Measurements from ENCODE around the gene CNPY4. TPM values are rescaled to one million over a fixed set of nuclear protein-coding genes. Genes with fewer than 3 reads are reported as not detected.
A peak's percentile ranks its signal among the peaks of the same experiment; 100 is the strongest.

The CNPY4 gene
- total and polyA plus RNA-seq, 2 donors (not counting 1 experiment from before 2014, with no cell fraction given), result 8.0 to 13.9 TPM

- Histone ChIP-seq H3K4me3 (ENCODE audit: control extremely low read depth in 1 of 5, extremely low read depth in 1 of 5, insufficient read depth in 1 of 5, low read depth in 2 of 5, low read length in 4 of 5) (no peak overlapping the region), H3K27ac (ENCODE audit: low read length in 2 of 2) (peak overlapping the region in 1 of 2 donors; percentile 25), H2AFZ (ENCODE audit: insufficient read depth, low read depth, low read length, poor library complexity, severe bottlenecking) (no peak overlapping the region), H3K79me2 (ENCODE audit: control insufficient read depth, insufficient read depth, low read length) (peaks cover 56% of the 10 kb centered on the region), H3K27me3 (replicated peaks in 1 of 4; ENCODE audit: control extremely low read depth in 1 of 4, control insufficient read depth in 3 of 4, insufficient read depth in 4 of 4, low read length in 3 of 4) (no peaks in the 10 kb centered on the region), H4K20me1 (ENCODE audit: control insufficient read depth, insufficient read depth, low read length, poor library complexity, severe bottlenecking) (peaks cover 28% of the 10 kb centered on the region), H3K4me2 (replicated peaks; ENCODE audit: low read depth, low read length, poor library complexity, severe bottlenecking) (no peak overlapping the region), H3K36me3 (replicated peaks in 1 of 2; ENCODE audit: control extremely low read depth in 1 of 2, control insufficient read depth in 1 of 2, extremely low read depth in 1 of 2, insufficient read depth in 2 of 2, low read length in 1 of 2) (peaks cover 0 to 54% of the 10 kb centered on the region in 2 experiments), H3K9me3 (ENCODE audit: control extremely low read depth in 1 of 3, control insufficient read depth in 2 of 3, insufficient read depth in 1 of 3, low read length in 2 of 3) (no peaks in the 10 kb centered on the region), H3K9ac (ENCODE audit: low read length) (no peak overlapping the region), H3K4me1 (ENCODE audit: control insufficient read depth in 2 of 2, insufficient read depth in 2 of 2, low read length in 2 of 2) (peaks cover 40 to 54% of the 10 kb centered on the region in 2 donors)
- Mint-ChIP-seq H3K27me3 (no peaks in the 10 kb centered on the region), H3K9me3 (ENCODE audit: insufficient read depth) (no peaks in the 10 kb centered on the region), H3K4me3 (no peak overlapping the region), H3K27ac (peak overlapping the region; percentile 77), H3K4me1 (peaks cover 58% of the 10 kb centered on the region)
- ATAC-seq (ENCODE audit: low read depth) (no peak), DNase-seq (peak; percentile 14)
- intact Hi-C loops (cut with micrococcal nuclease), result loop anchor here (5.0 kb wide), 2 partner anchors 37 to 182 kb away; no protein-coding TSS in a partner anchor
- 90% methylated on average over 26 of the region's 30 CpGs for WGBS (ENCODE audit: insufficient coverage)
- POLR2A ChIA-PET, result interaction anchor here (0.6 to 1.2 kb wide), 3 partner anchors 13 to 33 kb away, joined by 3 to 5 read pairs (median 3); no protein-coding TSS in a partner anchor
- TF ChIP-seq CTCF (IDR thresholded peaks at IDR 0.05) (no peak), EZH2 (IDR thresholded peaks at IDR 0.05; ENCODE audit: borderline replicate concordance, insufficient read depth, low read depth, low read length, poor library complexity, severe bottlenecking) (no peak)
- CTCF ChIA-PET, result interaction anchor here (1.1 to 5.1 kb wide), 2 partner anchors 16 to 22 kb away, joined by 3 to 18 read pairs; no protein-coding TSS in a partner anchor
These were observed 35.4 kb downstream of the CNPY4 start for GRCh38 chr7:100154651-100155491.

Measured in B cell (primary cell).